ENCODE results near the gene TARS1. TPM values are rescaled to one million over a fixed set of nuclear protein-coding genes. Genes with fewer than 3 reads are reported as not detected.

Gene TARS1
- polyA plus RNA-seq, 1 donor from 2014 or later: 88.7 TPM

DNA sequence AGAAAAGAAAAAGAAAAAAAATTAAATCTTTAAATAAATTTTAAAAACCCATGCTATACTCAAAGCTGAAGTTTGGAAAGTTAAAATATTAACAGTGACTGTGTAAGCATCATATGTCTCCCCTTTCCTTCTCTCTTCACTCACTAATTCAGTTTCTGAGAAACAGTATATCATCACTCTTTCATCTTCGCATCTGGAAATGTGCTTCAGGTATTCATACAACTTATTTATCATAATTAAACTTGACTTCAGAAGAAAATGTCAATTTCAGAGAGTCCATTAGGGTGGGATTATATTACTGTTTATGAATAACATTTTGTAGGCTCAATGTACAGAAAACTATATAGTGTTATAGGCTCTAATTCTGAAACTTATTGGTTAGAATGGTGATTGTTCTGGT is 29.3 kb upstream of the TARS1 start:
- Histone ChIP-seq H3K27ac (ENCODE audit: low read length) (no peak overlapping the region), H3K4me3 (ENCODE audit: low read length) (no peak overlapping the region), H3F3A (ENCODE audit: insufficient read depth, low read length, poor library complexity, severe bottlenecking) (no peaks in the 10 kb centered on the region), H3K9me2 (ENCODE audit: insufficient read depth, low read length) (no peaks in the 10 kb centered on the region), H3K4me2 (ENCODE audit: low read length) (no peak overlapping the region), H3K79me2 (replicated peaks; ENCODE audit: insufficient read depth, low read length) (no peaks in the 10 kb centered on the region), H3K36me3 (ENCODE audit: insufficient read depth, low read length) (no peaks in the 10 kb centered on the region), H3K9me3 (ENCODE audit: low read length) (no peaks in the 10 kb centered on the region), H2AFZ (ENCODE audit: low read depth, low read length) (no peak overlapping the region), H4K20me1 (ENCODE audit: insufficient read depth) (no peaks in the 10 kb centered on the region), H3K9ac (ENCODE audit: low read length) (no peak overlapping the region), H3K27me3 (ENCODE audit: insufficient read depth, low read depth, low read length) (no peaks in the 10 kb centered on the region)
- TF ChIP-seq POLR2AphosphoS5 (IDR thresholded peaks at IDR 0.05) (no peak), TAF1 (IDR thresholded peaks at IDR 0.05; ENCODE audit: low read depth) (no peak), EP300 (conservative IDR thresholded peaks at IDR 0.05; ENCODE audit: poor library complexity, severe bottlenecking) (no peak), MXI1 (conservative IDR thresholded peaks at IDR 0.05; ENCODE audit: poor library complexity, severe bottlenecking) (no peak), EZH2 (IDR thresholded peaks at IDR 0.05; ENCODE audit: borderline replicate concordance, insufficient read depth, low read length, poor library complexity, severe bottlenecking) (no peak), SMC3 (conservative IDR thresholded peaks at IDR 0.05; ENCODE audit: poor library complexity) (no peak), RAD21 (conservative IDR thresholded peaks at IDR 0.05) (no peak)
- TF ChIP-seq, protein P1, sequence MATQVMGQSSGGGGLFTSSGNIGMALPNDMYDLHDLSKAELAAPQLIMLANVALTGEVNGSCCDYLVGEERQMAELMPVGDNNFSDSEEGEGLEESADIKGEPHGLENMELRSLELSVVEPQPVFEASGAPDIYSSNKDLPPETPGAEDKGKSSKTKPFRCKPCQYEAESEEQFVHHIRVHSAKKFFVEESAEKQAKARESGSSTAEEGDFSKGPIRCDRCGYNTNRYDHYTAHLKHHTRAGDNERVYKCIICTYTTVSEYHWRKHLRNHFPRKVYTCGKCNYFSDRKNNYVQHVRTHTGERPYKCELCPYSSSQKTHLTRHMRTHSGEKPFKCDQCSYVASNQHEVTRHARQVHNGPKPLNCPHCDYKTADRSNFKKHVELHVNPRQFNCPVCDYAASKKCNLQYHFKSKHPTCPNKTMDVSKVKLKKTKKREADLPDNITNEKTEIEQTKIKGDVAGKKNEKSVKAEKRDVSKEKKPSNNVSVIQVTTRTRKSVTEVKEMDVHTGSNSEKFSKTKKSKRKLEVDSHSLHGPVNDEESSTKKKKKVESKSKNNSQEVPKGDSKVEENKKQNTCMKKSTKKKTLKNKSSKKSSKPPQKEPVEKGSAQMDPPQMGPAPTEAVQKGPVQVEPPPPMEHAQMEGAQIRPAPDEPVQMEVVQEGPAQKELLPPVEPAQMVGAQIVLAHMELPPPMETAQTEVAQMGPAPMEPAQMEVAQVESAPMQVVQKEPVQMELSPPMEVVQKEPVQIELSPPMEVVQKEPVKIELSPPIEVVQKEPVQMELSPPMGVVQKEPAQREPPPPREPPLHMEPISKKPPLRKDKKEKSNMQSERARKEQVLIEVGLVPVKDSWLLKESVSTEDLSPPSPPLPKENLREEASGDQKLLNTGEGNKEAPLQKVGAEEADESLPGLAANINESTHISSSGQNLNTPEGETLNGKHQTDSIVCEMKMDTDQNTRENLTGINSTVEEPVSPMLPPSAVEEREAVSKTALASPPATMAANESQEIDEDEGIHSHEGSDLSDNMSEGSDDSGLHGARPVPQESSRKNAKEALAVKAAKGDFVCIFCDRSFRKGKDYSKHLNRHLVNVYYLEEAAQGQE (IDR thresholded peaks at IDR 0.05; ENCODE audit: borderline replicate concordance): no peak
- TF ChIP-seq, protein P2, sequence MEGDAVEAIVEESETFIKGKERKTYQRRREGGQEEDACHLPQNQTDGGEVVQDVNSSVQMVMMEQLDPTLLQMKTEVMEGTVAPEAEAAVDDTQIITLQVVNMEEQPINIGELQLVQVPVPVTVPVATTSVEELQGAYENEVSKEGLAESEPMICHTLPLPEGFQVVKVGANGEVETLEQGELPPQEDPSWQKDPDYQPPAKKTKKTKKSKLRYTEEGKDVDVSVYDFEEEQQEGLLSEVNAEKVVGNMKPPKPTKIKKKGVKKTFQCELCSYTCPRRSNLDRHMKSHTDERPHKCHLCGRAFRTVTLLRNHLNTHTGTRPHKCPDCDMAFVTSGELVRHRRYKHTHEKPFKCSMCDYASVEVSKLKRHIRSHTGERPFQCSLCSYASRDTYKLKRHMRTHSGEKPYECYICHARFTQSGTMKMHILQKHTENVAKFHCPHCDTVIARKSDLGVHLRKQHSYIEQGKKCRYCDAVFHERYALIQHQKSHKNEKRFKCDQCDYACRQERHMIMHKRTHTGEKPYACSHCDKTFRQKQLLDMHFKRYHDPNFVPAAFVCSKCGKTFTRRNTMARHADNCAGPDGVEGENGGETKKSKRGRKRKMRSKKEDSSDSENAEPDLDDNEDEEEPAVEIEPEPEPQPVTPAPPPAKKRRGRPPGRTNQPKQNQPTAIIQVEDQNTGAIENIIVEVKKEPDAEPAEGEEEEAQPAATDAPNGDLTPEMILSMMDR (IDR thresholded peaks at IDR 0.05; ENCODE audit: poor library complexity, severe bottlenecking): no peak

DNA sequence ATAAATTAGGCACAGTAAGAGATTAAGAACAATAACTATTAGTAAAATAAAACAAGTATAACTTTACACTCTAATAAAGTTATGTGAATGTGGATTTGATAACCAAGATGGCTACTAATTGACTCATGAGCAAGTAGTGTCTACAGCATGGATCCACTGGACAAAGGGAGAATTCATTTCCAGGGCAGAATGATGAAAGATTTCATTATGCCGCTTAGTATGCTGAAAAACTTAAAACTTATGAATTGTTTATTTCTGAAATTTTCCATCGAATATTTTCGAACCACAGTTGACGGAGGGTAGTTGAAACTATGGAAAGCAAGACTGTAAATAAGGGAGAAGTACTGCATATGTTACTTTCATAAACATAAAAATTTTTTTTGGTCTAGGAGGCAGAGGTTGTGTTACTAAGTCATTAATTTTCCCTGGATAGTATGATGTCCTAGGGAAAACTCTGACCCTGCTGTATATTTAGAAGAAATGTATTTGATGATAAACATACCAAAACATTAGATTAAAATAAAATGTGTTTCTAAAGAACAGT is 24.9 kb upstream of the TARS1 start:
- no peaks in the 10 kb centered on the region for H3K79me2 ChIP-seq (replicated peaks; ENCODE audit: insufficient read depth, low read length)
- H3K9me2 ChIP-seq (ENCODE audit: insufficient read depth, low read length): no peaks in the 10 kb centered on the region
- H3K4me2 ChIP-seq (ENCODE audit: low read length): no peak overlapping the region
- H3K9me3 ChIP-seq (ENCODE audit: low read length): no peaks in the 10 kb centered on the region
- no peak overlapping the region for H3K4me3 ChIP-seq (ENCODE audit: low read length)
- no peak overlapping the region for H3K27ac ChIP-seq (ENCODE audit: low read length)
- no peak overlapping the region for H2AFZ ChIP-seq (ENCODE audit: low read depth, low read length)
- no peaks in the 10 kb centered on the region for H3K27me3 ChIP-seq (ENCODE audit: insufficient read depth, low read depth, low read length)
- H3F3A ChIP-seq (ENCODE audit: insufficient read depth, low read length, poor library complexity, severe bottlenecking): no peaks in the 10 kb centered on the region
- no peaks in the 10 kb centered on the region for H3K36me3 ChIP-seq (ENCODE audit: insufficient read depth, low read length)
- no peak overlapping the region for H3K9ac ChIP-seq (ENCODE audit: low read length)
- TF ChIP-seq, protein P2 (IDR thresholded peaks at IDR 0.05; ENCODE audit: poor library complexity, severe bottlenecking): no peak
- no peak for TF ChIP-seq EZH2 (IDR thresholded peaks at IDR 0.05; ENCODE audit: borderline replicate concordance, insufficient read depth, low read length, poor library complexity, severe bottlenecking)
- TF ChIP-seq SMC3 (conservative IDR thresholded peaks at IDR 0.05; ENCODE audit: poor library complexity): no peak
- TF ChIP-seq EP300 (conservative IDR thresholded peaks at IDR 0.05; ENCODE audit: poor library complexity, severe bottlenecking): no peak
- TF ChIP-seq RAD21 (conservative IDR thresholded peaks at IDR 0.05): no peak
- TF ChIP-seq TAF1 (IDR thresholded peaks at IDR 0.05; ENCODE audit: low read depth): no peak
- TF ChIP-seq POLR2AphosphoS5 (IDR thresholded peaks at IDR 0.05): no peak
- TF ChIP-seq MXI1 (conservative IDR thresholded peaks at IDR 0.05; ENCODE audit: poor library complexity, severe bottlenecking): no peak
- TF ChIP-seq, protein P1 (IDR thresholded peaks at IDR 0.05; ENCODE audit: borderline replicate concordance): no peak
- H4K20me1 ChIP-seq (ENCODE audit: insufficient read depth): no peaks in the 10 kb centered on the region

All from neural cell (in vitro differentiated cells).